ENCODE measurements around the gene MYLK3. TPM values are rescaled to one million over a fixed set of nuclear protein-coding genes. Genes with fewer than 3 reads are reported as not detected.

Gene MYLK3
- total RNA-seq, 4 donors from 2014 or later: 0.11 to 0.86 (median 0.19) TPM; not detected in 1

- WGBS, 2 donors: 22 to 25% methylated on average over 10 of the region's 10 CpGs
- no peak for TF ChIP-seq CTCF (IDR thresholded peaks at IDR 0.05)
- TF ChIP-seq POLR2A (IDR thresholded peaks at IDR 0.05): no peak
- DNase-seq (ENCODE audit: low spot score in 2 of 2): peak in 1 of 2 donors; percentile 70
- no peak overlapping the region for H3K4me3 ChIP-seq (ENCODE audit: low read depth, poor library complexity, severe bottlenecking)
- intact Hi-C loops (cut with DNase I; ENCODE audit: low total_unique reads): no loop called here
Observed at GRCh38 chr16:46743232-46743719, 4.9 kb downstream of the MYLK3 start.

GRCh38 chr16:46739934-46740333, 8.2 kb downstream of the MYLK3 start:
- WGBS, 2 donors: 54 to 57% methylated on average over 2 of the region's 2 CpGs
- no peak for TF ChIP-seq CTCF (IDR thresholded peaks at IDR 0.05)
- no peak for TF ChIP-seq POLR2A (IDR thresholded peaks at IDR 0.05)
- DNase-seq (ENCODE audit: low spot score in 2 of 2): no peak
- intact Hi-C loops (cut with DNase I; ENCODE audit: low total_unique reads): no loop called here
- no peak overlapping the region for H3K4me3 ChIP-seq (ENCODE audit: low read depth, poor library complexity, severe bottlenecking)

- DNase-seq (ENCODE audit: low spot score in 2 of 2): no peak
Observed at GRCh38 chr16:46737621-46738214, 10.4 kb downstream of the MYLK3 start.

GRCh38 chr16:46736695-46737094, 11.4 kb downstream of the MYLK3 start:
- 60% methylated on average over 9 of the region's 12 CpGs for WGBS, 2 donors
- intact Hi-C loops (cut with DNase I; ENCODE audit: low total_unique reads): no loop called here

More at GRCh38 chr16:46737621-46738214, 10.4 kb downstream of the MYLK3 start:
- TF ChIP-seq POLR2A (IDR thresholded peaks at IDR 0.05): no peak
- TF ChIP-seq CTCF (IDR thresholded peaks at IDR 0.05): no peak
- H3K4me3 ChIP-seq (ENCODE audit: low read depth, poor library complexity, severe bottlenecking): no peak overlapping the region
- WGBS, 2 donors: 86 to 87% methylated on average over 10 to 14 of the region's 14 CpGs
- intact Hi-C loops (cut with DNase I; ENCODE audit: low total_unique reads): no loop called here

GRCh38 chr16:46733319-46733830, 14.8 kb downstream of the MYLK3 start:
- H3K4me3 ChIP-seq (ENCODE audit: low read depth, poor library complexity, severe bottlenecking): no peak overlapping the region
- WGBS, 2 donors: 88 to 90% methylated on average over 9 of the region's 9 CpGs
- TF ChIP-seq CTCF (IDR thresholded peaks at IDR 0.05): no peak
- TF ChIP-seq POLR2A (IDR thresholded peaks at IDR 0.05): no peak
- intact Hi-C loops (cut with DNase I; ENCODE audit: low total_unique reads): no loop called here
- DNase-seq (ENCODE audit: low spot score in 2 of 2): no peak

More at GRCh38 chr16:46736695-46737094, 11.4 kb downstream of the MYLK3 start:
- no peak for TF ChIP-seq POLR2A (IDR thresholded peaks at IDR 0.05)
- TF ChIP-seq CTCF (IDR thresholded peaks at IDR 0.05): no peak
- H3K4me3 ChIP-seq (ENCODE audit: low read depth, poor library complexity, severe bottlenecking): no peak overlapping the region
- DNase-seq (ENCODE audit: low spot score in 2 of 2): no peak

Measured in lower leg skin (tissue), 4 donors.